ENCODE results near the gene PDCD1.

Gene PDCD1

GRCh38 chr2:241852116-241852980, 6.3 kb downstream of the PDCD1 start:
- TF ChIP-seq CTCF (IDR thresholded peaks at IDR 0.05; ENCODE audit: low read depth, low read length, missing control alignments): no peak
- no peak for DNase-seq (ENCODE audit: extremely low read depth, low read depth)

GRCh38 chr2:241851325-241852115, 7.2 kb downstream of the PDCD1 start:
- no peak for DNase-seq (ENCODE audit: extremely low read depth, low read depth)
- no peak overlapping the region for H3K4me3 ChIP-seq (replicated peaks; ENCODE audit: low read depth, low read length)
- TF ChIP-seq CTCF (IDR thresholded peaks at IDR 0.05; ENCODE audit: low read depth, low read length, missing control alignments): no peak

More at GRCh38 chr2:241852116-241852980, 6.3 kb downstream of the PDCD1 start:
- no peak overlapping the region for H3K4me3 ChIP-seq (replicated peaks; ENCODE audit: low read depth, low read length)

- DNase-seq (ENCODE audit: extremely low read depth, low read depth): no peak
- no peak for TF ChIP-seq CTCF (IDR thresholded peaks at IDR 0.05; ENCODE audit: low read depth, low read length, missing control alignments)
- H3K4me3 ChIP-seq (replicated peaks; ENCODE audit: low read depth, low read length): no peak overlapping the region
Measured at GRCh38 chr2:241850544-241851324, 8.0 kb downstream of the PDCD1 start.

- no peak for TF ChIP-seq CTCF (IDR thresholded peaks at IDR 0.05; ENCODE audit: low read depth, low read length, missing control alignments)
- no peak for DNase-seq (ENCODE audit: extremely low read depth, low read depth)
- H3K4me3 ChIP-seq (replicated peaks; ENCODE audit: low read depth, low read length): no peak overlapping the region
Measured at GRCh38 chr2:241849616-241850543, 8.8 kb downstream of the PDCD1 start.

- H3K4me3 ChIP-seq (replicated peaks; ENCODE audit: low read depth, low read length): no peak overlapping the region
- TF ChIP-seq CTCF (IDR thresholded peaks at IDR 0.05; ENCODE audit: low read depth, low read length, missing control alignments): no peak
- no peak for DNase-seq (ENCODE audit: extremely low read depth, low read depth)
Measured at GRCh38 chr2:241848761-241849615, 9.7 kb downstream of the PDCD1 start.

Data from HFF-Myc (cell line).